ENCODE data around the gene PRODH.
"Not testable (repeated sequence)": the region's sequence is repeated elsewhere in the genome, so short reads cannot be mapped to it uniquely, and the experiment has no call there.

Gene PRODH

DNA sequence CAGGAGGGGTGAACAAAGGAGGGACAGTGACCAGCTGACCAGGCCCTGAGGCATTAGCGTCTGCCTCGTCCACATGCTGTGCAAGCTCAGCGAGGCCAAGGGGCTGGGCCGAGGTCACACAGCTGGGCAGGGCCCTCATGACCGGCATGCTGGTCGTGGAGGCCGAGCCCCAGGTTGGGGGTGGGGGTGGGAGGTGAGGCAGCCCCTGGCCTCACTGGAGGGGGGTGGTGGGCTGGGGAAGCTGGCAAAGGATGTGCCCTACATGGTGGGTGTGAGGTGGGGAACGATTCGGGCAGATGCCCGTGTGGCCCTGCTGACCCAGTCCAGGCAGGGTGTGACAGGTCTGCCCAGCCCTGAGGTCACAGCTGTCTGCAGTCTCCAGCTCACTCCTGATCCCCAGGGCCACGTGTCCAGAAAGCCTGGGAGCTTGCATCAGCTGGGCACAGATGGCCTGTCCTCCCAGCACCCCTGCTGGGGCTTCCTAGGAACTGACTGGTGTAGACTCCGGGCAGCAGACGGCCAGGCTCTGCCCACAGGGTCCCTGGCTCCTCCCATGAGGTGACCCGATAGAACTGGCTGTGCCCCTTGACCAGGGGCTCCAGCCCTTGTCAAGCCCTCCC, 31.4 kb upstream of the PRODH start:
- not testable (repeated sequence) for DNase-seq

- DNase-seq, result no peak
Measured at GRCh38 chr22:18966748-18967147, 30.7 kb upstream of the PRODH start.

DNA sequence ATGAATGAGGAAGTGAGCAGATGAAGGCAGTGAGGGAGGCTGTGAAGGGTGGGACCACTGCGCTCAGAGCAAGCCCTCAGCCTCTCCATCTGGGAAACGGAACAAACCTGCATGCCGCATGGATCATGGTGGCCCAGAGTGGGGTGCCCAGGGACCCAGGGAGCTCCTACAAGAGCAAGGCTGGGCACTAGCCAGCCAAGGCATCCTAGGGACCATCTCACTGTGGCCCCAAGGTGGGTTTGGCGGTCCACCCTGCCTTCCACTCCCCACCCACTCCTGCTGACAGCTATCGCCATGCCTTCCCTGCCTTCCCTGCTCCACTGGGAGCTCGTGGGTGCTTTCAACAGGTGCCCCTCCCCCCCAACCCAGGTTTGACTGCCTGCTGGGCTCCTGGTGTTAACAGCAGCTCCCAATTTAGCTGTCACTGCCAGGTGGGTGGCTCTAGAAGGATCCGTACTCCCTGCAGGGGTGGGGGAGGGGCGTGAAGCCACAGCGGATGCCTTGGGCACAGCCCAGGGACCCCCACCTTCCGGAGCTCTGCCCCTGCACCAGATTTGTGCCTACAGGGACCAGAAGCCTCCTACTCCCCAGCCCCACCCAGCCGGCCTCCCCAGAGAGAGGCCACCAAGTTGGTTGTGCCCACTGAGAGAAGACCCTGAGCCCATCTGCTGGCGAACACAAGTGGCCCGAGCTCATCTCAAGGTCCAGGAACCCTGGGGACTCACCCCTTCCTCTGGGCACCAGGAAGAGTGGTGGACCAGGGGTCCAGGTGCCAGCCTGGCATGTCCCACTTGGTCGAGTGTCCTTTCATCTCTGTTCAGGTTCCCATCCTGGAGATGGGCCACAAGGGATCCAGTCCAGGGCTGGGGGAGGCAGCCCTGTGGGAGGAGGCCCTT, 29.7 kb upstream of the PRODH start:
- DNase-seq, result no peak

GRCh38 chr22:18964501-18965265, 28.6 kb upstream of the PRODH start:
- not testable (repeated sequence) for DNase-seq

DNA sequence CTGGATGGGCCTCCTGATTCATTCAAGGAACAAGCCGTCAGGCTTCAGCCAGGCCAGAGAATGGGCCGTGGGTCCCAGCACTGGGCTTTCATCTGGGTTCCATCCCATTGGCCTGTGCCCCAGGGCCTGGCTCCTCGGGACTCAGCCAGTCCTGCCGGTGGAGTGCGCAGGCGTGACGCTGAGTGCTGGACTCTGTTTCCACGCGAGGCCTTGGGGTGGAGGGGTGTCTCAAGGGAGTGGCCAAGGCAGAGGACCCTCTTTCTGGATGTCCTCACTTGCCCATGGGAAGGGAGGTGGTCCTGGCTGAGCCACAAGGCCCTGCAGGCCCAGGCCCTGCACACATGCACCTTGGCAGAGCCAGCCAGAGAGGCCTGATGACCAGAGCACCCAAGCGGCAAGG, 28.0 kb upstream of the PRODH start:
- not testable (repeated sequence) for DNase-seq

GRCh38 chr22:18962308-18962635, 26.2 kb upstream of the PRODH start:
- no peak for DNase-seq

DNA sequence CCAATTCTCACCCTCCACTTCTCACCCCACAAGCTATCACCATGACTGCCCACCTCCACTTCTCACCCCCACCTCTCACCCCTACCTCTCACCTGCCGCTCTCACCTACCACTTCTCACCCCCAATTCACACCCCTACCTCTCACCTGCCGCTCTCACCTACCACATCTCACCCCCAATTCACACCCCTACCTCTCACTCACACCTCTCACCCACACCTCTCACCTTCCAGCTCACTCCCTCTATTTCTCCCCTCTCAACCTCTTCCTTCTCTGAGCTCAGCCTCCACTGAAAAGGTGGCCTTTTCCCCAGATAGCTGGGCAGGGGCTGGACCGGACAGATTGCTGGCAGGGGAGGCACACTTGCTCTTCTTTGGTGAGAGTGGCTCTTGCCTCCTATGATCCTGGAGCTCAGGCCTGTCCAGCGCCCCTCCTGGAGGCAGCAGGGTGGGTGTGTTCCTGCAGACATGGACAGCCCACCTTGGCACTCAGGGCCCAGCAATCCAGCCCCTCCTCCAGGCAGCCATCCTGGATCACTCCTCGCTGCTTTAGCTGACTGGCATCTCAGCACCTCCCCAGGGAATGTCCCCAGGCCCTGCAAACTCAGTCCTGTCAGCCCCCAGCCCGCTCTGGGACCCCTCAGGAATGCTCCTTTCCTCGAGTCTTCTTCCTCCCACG, 25.7 kb upstream of the PRODH start:
- not testable (repeated sequence) for DNase-seq

DNA sequence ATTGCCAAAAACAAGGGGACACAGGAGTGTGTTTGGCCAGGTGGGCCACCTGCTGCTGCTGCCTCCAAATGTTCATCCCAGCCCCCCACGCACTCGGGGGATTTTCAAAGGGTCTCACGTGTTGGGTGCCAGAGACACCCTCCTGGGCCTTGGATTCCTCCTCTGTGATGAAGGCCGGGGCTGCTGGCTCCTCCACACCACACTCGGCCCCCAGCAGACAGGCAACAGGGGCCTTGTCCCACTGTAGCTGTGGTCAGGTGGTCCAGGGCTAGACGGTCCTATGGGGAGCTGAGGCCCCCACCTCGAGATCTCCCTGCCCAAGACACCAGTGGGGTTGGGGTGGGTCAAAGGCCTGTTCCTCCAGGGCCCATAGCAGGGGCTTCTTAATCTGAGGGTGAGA, 25.1 kb upstream of the PRODH start:
- not testable (repeated sequence) for DNase-seq

DNA sequence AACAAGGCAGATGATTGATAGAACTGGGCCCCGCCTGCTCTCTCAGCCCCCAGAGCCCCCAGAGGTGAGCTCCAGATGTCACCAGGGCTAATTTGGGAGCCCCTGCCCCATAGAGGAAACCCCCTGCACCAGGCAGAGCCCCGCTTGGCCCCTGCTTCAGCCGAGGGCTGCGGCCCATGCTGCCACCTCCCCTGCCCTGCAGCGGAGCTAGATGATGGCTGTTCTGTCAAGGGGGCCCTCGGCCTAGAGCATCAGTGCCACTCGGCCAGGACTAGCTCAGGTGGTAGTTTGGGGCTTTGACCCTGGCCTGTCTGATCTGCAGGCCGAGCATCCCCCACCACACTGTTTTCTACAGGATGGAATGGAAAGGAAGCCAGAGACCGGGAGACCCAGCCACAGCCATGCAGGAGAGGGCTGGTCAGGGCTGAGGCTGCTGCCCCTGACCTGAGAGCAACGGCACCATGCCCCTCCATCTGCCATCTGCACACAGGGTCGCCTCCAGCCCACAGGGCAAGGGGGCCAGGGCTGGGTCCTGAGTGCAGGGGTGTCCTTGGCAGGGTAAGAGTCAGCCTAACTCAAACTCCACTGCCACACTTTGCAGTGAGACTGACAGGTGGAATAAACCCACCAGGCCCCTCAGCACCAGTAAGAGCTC, 24.2 kb upstream of the PRODH start:
- not testable (repeated sequence) for DNase-seq

GRCh38 chr22:18959741-18960140, 23.6 kb upstream of the PRODH start:
- not testable (repeated sequence) for DNase-seq

- not testable (repeated sequence) for DNase-seq
Measured at GRCh38 chr22:18959266-18959665, 23.2 kb upstream of the PRODH start.

GRCh38 chr22:18958738-18959137, 22.6 kb upstream of the PRODH start:
- DNase-seq, result not testable (repeated sequence)

- not testable (repeated sequence) for DNase-seq
Measured at GRCh38 chr22:18958321-18958705, 22.2 kb upstream of the PRODH start.

- DNase-seq, result not testable (repeated sequence)
Measured at GRCh38 chr22:18957621-18958320, 21.7 kb upstream of the PRODH start.

DNA sequence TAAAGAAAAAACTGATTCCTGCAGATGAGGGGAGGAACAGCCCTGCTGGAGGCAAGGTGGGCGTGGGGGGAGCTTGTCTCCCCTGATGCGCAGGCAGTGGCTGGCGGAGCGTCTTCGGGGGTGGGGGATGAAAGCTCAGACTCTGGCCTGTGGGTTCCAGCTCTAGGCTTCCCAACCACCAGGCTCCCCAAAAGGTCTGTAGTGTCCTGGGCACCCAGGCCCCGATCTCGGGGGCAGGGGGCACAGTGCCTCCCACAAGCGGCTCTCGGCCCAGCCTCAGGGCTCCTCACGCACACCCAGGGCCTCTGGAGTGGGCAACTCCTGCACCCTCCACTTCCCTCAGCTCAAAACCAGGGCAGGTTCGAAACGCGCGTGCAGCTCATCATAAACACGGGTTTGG, 20.9 kb upstream of the PRODH start:
- not testable (repeated sequence) for DNase-seq

DNA sequence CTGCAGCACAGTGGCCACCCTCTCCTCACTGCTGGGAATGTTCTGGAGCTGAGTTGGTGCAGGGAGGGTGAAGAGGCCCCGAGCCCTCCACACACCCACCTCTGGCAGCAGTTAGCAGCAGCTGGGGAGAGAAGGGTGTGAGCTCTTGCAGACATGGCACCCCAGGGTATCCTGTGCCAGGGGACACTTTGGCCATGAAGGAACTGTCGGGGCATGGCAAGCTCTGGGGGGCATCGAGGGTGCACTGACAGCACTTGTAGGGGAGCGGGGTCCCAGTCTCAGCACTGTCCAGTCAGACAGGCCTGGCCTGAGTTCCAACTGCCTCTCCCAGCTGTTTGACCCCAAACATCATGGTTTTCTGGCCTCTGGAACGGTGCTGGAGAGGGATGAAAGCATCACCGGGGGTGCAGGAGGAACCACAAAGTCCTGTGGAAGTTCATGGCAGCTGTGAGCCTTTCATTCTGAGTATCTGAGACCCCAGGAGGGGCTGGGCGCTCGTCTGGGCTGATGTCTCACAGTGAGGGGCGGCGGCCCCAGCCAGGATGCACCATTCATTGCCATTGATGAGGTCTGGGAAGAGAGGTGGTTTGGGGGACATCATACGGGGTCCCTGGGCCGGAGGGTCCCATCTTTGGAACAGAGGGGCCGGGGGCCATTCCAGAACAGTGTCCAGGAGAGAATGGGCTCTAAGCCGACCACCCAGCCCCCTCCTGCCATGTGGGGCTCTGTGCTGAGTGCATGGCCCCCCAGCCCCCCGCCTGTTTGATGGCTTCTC, 20.2 kb upstream of the PRODH start:
- DNase-seq, result not testable (repeated sequence)

DNA sequence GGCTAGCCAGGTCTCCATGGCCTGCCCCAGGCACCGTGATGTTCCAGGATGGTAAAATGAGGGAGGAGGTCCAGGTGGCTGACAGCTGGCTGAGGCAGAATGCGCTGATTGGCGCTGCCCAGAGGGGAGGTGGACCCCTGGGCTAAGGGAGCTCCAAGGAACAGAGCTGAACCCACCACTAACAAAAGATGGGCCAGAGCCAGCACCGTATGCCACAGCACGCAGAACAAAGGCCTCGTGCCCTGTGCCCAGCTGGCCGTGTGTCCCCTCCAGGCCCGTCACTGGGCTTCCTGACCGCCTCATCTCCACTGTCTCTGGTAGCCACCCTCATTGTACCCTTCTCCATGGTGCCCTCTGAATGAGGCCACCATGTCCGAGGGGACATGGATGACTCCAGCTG, 19.6 kb upstream of the PRODH start:
- no peak for DNase-seq

DNA sequence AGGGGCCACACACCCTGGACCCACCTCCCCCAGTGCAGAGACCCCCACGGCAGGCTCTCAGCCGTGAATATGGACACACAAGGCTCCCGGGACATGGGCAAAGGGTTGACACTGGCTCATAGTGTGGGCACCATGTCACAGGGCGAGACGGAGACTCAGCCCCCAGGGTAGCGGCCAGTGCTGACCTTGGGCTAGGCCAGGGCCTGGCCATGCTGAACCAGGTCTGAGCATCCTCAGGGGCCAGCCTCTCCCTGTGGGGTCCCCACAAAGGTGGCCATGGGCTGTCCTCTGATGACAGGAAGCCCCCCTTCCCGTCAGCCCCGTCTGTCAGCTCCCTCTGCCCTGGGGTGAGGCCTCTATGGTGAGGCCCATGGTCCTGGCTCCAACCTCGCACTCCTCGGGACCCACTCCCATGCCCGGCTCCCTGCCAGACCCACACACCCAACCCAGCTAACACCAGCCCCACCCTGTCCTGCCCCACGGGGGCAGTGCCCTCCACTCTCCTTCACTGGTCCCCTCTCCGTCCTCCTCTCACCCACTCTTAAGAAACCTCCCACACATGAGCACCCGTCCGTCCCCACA, 19.0 kb upstream of the PRODH start:
- no peak for DNase-seq

- DNase-seq, result peak; percentile 2 to 9
Measured at GRCh38 chr22:18954303-18954989, 18.4 kb upstream of the PRODH start.

GRCh38 chr22:18953128-18953527, 17.0 kb upstream of the PRODH start:
- not testable (repeated sequence) for DNase-seq

Measured in NCI-H187 (cell line).